SKM-1 (cell line): ENCODE measurements around the gene ATP10B.

ENCODE experiments used
- DNase-seq: peaks from one replicate; lab custom pipeline; 2025; ENCODE audit not compliant: unreplicated experiment; lab: John Stamatoyannopoulos, UW

Gene ATP10B

DNA sequence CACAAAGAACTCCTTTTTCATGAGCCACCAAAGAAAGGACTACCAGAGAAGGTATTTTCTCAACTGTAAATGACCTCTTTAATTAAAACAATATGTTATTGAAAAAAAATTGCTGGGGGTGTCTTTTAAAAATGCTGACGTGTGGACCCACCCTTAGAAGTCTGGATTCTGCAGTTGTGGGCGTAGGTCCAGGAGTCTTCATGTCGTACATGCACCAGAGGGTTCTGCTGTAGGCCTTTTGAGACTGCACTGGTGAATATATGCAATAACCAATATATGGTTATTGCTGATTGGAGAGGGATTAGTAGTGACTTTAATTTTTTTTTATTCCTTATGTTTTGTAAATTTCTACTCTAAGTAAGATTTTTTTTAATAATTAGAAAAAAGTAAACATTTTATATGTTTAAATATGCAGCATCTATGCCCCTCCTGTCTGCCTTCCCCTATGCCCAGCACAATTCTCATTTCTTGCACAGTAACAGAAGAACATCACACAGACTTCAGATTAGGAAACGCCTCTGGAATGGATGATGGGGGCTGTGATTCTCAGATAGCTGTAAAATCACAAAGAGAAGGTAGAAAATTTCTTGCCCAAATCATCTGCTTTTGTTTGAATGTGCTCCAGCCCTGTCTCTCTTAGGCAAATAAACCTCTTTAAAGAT lies 328.4 kb downstream of the ATP10B start:
- no peak for DNase-seq

DNA sequence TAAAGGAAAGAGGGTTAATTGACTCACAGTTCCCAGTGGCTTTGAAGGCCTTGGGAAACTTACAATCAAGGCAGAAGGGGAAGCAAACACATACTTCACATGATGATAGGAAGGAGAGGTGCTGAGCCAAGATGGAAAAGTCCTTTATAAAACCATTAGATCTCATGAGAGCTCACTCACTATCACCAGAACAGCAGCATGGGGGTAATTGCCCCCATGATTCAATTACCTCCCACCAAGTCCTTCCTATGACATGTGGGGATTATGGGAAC lies 330.7 kb downstream of the ATP10B start:
- no peak for DNase-seq

DNA sequence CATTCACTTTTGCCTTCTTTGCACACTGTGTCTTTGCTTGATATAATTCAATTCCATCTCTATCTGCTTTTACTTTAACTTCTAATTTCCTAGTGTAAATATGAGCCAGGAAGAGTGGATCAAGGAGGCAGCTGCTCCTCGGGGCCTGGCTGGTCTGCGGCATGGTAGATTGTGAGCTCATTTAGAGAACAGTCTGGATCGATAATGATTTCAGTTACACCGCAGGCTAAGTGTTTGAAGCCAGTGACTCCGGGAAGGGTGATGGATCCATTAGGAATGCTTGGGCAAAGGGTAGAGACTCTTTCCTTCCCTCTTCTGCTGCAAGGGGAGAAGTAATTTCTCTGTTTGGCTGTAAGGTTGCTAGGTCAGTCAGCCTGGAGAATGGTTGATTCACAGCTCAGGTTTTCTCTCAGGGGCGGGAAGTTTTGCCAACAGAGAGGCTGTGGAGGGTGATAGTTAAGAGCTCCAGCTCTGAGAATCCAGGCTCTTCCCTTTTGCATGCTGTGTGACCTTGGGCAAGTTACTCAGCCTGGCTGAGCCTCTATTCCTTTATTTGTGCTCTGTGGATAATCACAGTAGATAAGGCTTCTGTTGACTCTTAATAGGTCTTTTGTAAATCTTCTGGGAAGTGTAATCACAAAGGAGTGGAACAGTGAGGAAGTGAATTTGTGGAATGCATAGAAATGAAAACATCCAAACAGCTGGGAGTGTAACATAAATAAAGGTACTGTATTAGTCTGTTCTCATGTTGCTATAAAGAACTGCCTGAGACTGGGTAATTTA lies 331.2 kb downstream of the ATP10B start:
- DNase-seq, result no peak

DNA sequence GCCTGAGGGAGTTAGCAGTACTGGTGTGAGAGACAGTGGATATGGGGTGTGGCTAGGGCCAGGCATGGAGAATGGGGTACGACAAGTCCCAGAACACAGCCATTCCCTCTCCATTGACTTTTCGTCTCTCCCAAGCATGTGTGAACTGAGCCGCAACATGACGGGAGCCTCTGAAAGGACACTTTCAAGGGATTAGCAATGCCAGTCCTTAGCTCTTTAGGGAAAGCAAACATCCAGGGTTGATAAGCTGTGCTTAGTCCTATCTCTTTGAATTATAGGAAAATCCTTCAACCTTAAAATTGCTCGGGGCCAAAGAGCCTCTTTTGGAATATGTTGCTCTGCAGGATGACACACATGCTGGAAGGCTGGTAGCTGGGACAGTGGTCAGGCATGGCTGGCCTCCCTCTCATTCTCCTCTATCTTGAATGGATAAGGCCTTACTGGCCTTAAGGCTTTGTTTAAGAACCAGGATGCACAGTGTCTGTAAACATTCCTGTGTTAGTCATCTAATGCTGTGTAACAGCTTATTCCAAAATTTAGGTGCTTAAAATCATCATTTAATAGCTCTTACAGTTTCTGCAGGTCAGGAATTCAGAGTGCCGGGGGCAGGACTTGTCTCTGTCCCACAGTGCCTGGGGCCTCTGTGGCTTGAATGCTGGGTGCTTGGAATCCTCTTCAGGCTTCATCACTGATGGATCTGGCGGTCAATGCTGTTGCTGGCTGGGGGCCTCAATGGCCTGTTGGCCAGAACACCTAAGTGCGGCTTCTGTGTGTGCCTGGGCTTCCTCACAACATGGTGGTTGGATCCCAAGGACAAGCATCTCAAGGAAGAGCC lies 335.1 kb downstream of the ATP10B start:
- no peak for DNase-seq

DNA sequence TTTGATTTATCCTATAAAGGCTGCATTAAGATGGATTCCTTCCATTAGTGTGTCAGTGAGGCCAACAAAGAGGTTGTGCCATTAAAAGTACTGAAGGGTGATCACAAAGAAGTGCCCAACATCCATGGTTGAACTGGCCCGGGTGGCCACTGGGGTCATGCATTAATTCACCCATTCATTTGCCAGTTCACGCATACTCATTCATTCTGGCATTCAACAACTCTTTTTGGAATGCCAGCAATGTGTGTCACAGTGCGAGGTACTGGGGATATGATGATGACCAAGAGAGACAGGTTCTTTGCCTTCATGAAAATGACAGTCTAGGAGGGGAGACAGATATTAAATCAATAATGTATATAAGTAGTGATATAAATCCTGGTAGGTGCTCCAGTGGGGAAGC lies 337.1 kb downstream of the ATP10B start:
- DNase-seq, result no peak

DNA sequence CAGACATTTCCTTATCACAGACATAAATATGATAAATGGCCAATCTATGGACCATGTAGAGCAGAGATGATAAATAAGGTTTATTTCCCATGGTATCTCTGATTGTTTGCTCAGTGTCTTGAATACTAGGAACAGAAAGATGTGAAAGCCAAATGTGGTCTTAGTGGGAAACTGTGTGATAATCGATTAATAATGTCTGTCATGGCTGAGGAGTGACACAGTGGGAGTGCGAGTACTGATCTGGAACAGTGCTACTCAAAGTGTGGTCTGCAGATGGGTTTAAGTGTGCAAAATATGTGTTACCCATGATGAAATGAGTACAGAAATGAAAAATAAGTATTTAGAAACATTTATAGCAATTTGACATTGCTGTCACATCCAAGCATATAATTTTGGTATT lies 337.8 kb downstream of the ATP10B start:
- DNase-seq, result no peak

DNA sequence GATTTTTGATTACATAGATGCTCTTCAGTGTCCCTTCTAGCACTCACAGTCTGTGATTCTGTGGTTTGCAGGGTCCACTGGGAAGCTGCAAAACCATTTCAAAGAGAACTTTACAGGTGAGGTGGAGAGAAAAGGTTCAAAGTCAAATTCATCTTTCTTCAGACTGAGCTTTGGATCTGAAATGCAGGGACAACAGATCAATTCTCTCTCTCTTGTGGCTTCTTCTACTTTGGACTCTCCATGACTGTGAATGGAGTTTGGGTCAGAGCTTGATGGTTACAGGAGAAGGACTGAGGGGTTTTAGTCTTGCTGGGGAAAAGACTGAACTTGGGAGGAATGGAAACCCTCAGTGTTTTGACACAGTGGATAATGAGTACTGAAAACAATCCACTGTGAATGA lies 338.5 kb downstream of the ATP10B start:
- DNase-seq, result no peak
